HCT116 (cell line): ENCODE data around the gene EIF2B2. TPM values are rescaled to one million over a fixed set of nuclear protein-coding genes. Genes with fewer than 3 reads are reported as not detected.

ENCODE experiments used
- ATAC-seq: fragments of 200-7000 bp; cut with Tn5 transposase; 2 replicates; pipeline ENCODE4 v1.9.1; 2020; ENCODE audit warnings: mild to moderate bottlenecking, moderate library complexity
- BruUV-seq: library from RNA; stranded (reverse); fragments of 400-500 nt; replicated peaks from 2 replicates; lab custom pipeline; 2021; lab: Mats Ljungman, UMichigan
- CTCF ChIA-PET: fragments of 300-600 bp; sonication (Branson Sonifier 250); formaldehyde crosslinking; loops from one replicate; lab custom pipeline; 2021; ENCODE audit warnings: antibody characterized with exemption; lab: Charles Lee
- POLR2A ChIA-PET: fragments of 300-600, 350-600 bp; sonication (Branson Sonifier 250); formaldehyde crosslinking; loops from one replicate; lab custom pipeline; 2021; ENCODE audit warnings: antibody characterized with exemption; lab: Charles Lee
- RAD21 ChIA-PET, 2 experiments: fragments of 300-600 bp; sonication (Branson Sonifier 250); formaldehyde crosslinking; loops; one replicate each; lab custom pipeline; 2023; ENCODE audit warnings: low total read pairs in 2 of 2; ENCODE audit not compliant: uncharacterized antibody in 2 of 2, unreplicated experiment in 2 of 2, low non-redundant PET in 1 of 2; lab: Charles Lee
- DNase-seq: peaks from one replicate; pipeline ENCODE4 v3.0.0-alpha.2; 2010; ENCODE audit warnings: low read depth, low spot score
- H2AFZ ChIP-seq: fragments of 200-600 bp; shearing (Covaris generic), sonication (generic); 2 replicates; pipeline ENCODE4 v1.6.1; 2017; ENCODE audit warnings: low read depth, mixed run types, mixed read lengths, antibody characterized with exemption, low read length; ENCODE audit not compliant: poor library complexity, severe bottlenecking
- H3K27ac ChIP-seq: 2 replicates; pipeline ENCODE4 v1.5.1; 2012; ENCODE audit warnings: low read depth, low read length
- H3K27me3 ChIP-seq: fragments of 200-600 bp; sonication (generic); 2 replicates; pipeline ENCODE4 v1.6.1; 2016; ENCODE audit warnings: mixed run types, low read length, mixed read lengths; ENCODE audit not compliant: insufficient read depth
- H3K36me3 ChIP-seq, 2 experiments: fragments of 200-500 bp in 1 of 2; fragments of 200-600 bp in 1 of 2; sonication (Bioruptor generic) in 1 of 2; sonication (generic) in 1 of 2; 2 replicates each; pipeline versions ENCODE4 v1.5.1 to v1.6.1; 2014 to 2016; ENCODE audit warnings: low read length in 2 of 2, inconsistent platforms in 1 of 2, mixed read lengths in 1 of 2, mixed run types in 1 of 2; ENCODE audit not compliant: insufficient read depth in 2 of 2, control insufficient read depth in 1 of 2
- H3K4me1 ChIP-seq, 2 experiments: fragments of 200-600 bp in 1 of 2; sonication (generic) in 1 of 2; 2 replicates each; pipeline versions ENCODE4 v1.5.1 to v1.6.1; 2012 to 2017; ENCODE audit warnings: low read length in 2 of 2, inconsistent platforms in 1 of 2, mild to moderate bottlenecking in 1 of 2, mixed read lengths in 1 of 2, mixed run types in 1 of 2, moderate library complexity in 1 of 2; ENCODE audit not compliant: insufficient read depth in 2 of 2, control insufficient read depth in 1 of 2
- H3K4me2 ChIP-seq: fragments of 200-600 bp; sonication (generic); 2 replicates; pipeline ENCODE4 v1.6.1; 2017; ENCODE audit warnings: mixed run types, low read length, mixed read lengths
- H3K4me3 ChIP-seq, 2 experiments: fragments of 200-600 bp in 1 of 2; sonication (generic) in 1 of 2; replicated peaks in 1 of 2; 2 replicates each; pipeline ENCODE4 v1.5.1; 2011 to 2016; ENCODE audit warnings: low read length in 2 of 2, control low read depth in 1 of 2, low read depth in 1 of 2, mild to moderate bottlenecking in 1 of 2, mixed read lengths in 1 of 2, mixed run types in 1 of 2
- H3K79me2 ChIP-seq: fragments of 200-600 bp; sonication (generic); 2 replicates; pipeline ENCODE4 v1.6.1; 2017; ENCODE audit warnings: mild to moderate bottlenecking, mixed run types, low read length, moderate library complexity, mixed read lengths; ENCODE audit not compliant: insufficient read depth
- H3K9ac ChIP-seq: fragments of 200-600 bp; sonication (generic); 2 replicates; pipeline ENCODE4 v1.6.1; 2016; ENCODE audit warnings: low read length, mixed read lengths
- H3K9me2 ChIP-seq: fragments of 200-600 bp; sonication (generic), shearing (Covaris generic); 2 replicates; pipeline ENCODE4 v1.6.1; 2017; ENCODE audit warnings: mixed run types, mild to moderate bottlenecking, moderate library complexity; ENCODE audit not compliant: insufficient read depth
- H3K9me3 ChIP-seq, 2 experiments: fragments of 200-500 bp in 1 of 2; fragments of 200-600 bp in 1 of 2; sonication (Bioruptor generic) in 1 of 2; sonication (generic) in 1 of 2; 2 replicates each; pipeline ENCODE4 v1.6.1; 2014 to 2017; ENCODE audit warnings: low read length in 2 of 2, mixed read lengths in 2 of 2, inconsistent platforms in 1 of 2, low read depth in 1 of 2, mild to moderate bottlenecking in 1 of 2, mixed run types in 1 of 2, moderate library complexity in 1 of 2; ENCODE audit not compliant: control insufficient read depth in 1 of 2, insufficient read depth in 1 of 2
- H4K20me1 ChIP-seq: fragments of 200-600 bp; sonication (generic), shearing (Covaris generic); 2 replicates; pipeline ENCODE4 v1.6.1; 2017; ENCODE audit warnings: mixed run types, mild to moderate bottlenecking, moderate library complexity; ENCODE audit not compliant: insufficient read depth
- FOSL1 ChIP-seq: IDR thresholded peaks from 2 replicates; pipeline ENCODE4 v1.6.1; 2012; ENCODE audit warnings: low read depth
- MAX ChIP-seq: IDR thresholded peaks from 2 replicates; pipeline ENCODE4 v1.6.1; 2012
- SIN3A ChIP-seq: IDR thresholded peaks from 2 replicates; pipeline ENCODE4 v1.6.1; 2012; ENCODE audit warnings: low read depth
- SRF ChIP-seq: IDR thresholded peaks from 2 replicates; pipeline ENCODE4 v1.6.1; 2012; ENCODE audit warnings: low read depth
- TCF7L2 ChIP-seq: IDR thresholded peaks from 2 replicates; pipeline ENCODE4 v1.7.0; 2011; ENCODE audit warnings: borderline replicate concordance, inconsistent platforms; ENCODE audit not compliant: insufficient read depth, insufficient read length; ENCODE audit errors: extremely low read depth
- intact Hi-C: fragments of 100-400 bp; cut with micrococcal nuclease; formaldehyde crosslinking; loops from 2 replicates; pipeline ENCODE4 v1.10.0; 2022
- total RNA-seq: library from RNA; stranded (reverse); gene quantifications from one replicate; pipeline ENCODE4 v1.2.1, GENCODE V29; 2021; ENCODE audit not compliant: unreplicated experiment
- TF ChIP-seq, protein P1 (sequence below): IDR thresholded peaks from 2 replicates; pipeline ENCODE4 v1.6.1; 2012; ENCODE audit warnings: low read depth

The EIF2B2 gene
- total RNA-seq, 1 experiment from 2014 or later: 54.8 TPM

DNA sequence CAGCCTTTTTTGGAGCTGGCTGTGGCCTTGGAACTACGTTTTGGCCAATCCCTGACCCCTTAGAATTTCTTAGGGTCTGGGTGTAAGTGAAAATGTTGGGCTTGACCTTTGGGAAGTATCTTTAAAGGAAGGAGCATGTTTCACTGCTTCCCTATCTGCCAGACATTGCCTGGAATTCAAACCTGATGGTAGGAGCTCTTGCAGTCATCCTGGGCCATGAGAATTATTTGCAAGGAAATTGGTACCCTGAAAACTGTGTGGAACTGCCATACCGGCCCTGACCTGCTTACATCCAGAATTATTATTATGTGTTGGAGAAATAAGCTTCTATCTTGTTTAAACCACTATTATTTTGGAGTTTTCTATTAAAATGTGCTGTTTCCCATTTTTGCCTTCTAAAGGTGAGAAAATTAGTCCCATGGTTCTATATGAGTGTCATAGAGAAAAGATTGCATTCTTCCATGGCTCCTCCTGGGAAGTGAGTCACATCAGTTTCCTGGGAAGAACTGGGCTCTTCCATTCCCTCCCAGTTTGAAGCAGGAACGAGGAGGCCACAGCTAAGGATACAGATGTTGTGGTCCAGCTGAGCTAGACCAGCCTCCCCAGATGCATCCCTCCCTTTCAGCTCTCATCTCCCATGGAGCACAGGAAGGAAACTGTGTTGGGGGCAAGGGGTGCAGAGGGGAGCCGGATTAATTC lies 37.8 kb upstream of the EIF2B2 start:
- ATAC-seq (no peak), DNase-seq (no peak)
- CTCF ChIA-PET: interaction anchor here (1.1 to 1.4 kb wide), 3 partner anchors 19 to 104 kb away, joined by 4 to 5 read pairs (median 4); no protein-coding TSS in a partner anchor
- H3K9ac ChIP-seq: no peak overlapping the region
- no peaks in the 10 kb centered on the region for H3K36me3 ChIP-seq
- H3K27ac ChIP-seq: no peak overlapping the region
- RAD21 ChIA-PET: no interaction called here
- TF ChIP-seq SIN3A (no peak), SRF (no peak), FOSL1 (no peak), MAX (no peak), TCF7L2 (no peak)
- TF ChIP-seq, protein P1, sequence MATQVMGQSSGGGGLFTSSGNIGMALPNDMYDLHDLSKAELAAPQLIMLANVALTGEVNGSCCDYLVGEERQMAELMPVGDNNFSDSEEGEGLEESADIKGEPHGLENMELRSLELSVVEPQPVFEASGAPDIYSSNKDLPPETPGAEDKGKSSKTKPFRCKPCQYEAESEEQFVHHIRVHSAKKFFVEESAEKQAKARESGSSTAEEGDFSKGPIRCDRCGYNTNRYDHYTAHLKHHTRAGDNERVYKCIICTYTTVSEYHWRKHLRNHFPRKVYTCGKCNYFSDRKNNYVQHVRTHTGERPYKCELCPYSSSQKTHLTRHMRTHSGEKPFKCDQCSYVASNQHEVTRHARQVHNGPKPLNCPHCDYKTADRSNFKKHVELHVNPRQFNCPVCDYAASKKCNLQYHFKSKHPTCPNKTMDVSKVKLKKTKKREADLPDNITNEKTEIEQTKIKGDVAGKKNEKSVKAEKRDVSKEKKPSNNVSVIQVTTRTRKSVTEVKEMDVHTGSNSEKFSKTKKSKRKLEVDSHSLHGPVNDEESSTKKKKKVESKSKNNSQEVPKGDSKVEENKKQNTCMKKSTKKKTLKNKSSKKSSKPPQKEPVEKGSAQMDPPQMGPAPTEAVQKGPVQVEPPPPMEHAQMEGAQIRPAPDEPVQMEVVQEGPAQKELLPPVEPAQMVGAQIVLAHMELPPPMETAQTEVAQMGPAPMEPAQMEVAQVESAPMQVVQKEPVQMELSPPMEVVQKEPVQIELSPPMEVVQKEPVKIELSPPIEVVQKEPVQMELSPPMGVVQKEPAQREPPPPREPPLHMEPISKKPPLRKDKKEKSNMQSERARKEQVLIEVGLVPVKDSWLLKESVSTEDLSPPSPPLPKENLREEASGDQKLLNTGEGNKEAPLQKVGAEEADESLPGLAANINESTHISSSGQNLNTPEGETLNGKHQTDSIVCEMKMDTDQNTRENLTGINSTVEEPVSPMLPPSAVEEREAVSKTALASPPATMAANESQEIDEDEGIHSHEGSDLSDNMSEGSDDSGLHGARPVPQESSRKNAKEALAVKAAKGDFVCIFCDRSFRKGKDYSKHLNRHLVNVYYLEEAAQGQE: no peak
- no peaks in the 10 kb centered on the region for H4K20me1 ChIP-seq
- no peak overlapping the region for H2AFZ ChIP-seq
- no peak overlapping the region for H3K4me3 ChIP-seq
- no peaks in the 10 kb centered on the region for H3K27me3 ChIP-seq
- no peaks in the 10 kb centered on the region for H3K4me1 ChIP-seq
- intact Hi-C loops: no loop called here
- H3K9me2 ChIP-seq: no peaks in the 10 kb centered on the region
- POLR2A ChIA-PET: interaction anchor here (1.7 kb wide), 1 partner anchor 10 kb away, joined by 8 read pairs; the partner anchor contains the start of gene PGF
- no peaks in the 10 kb centered on the region for H3K79me2 ChIP-seq
- BruUV-seq: no TSS peak
- H3K4me2 ChIP-seq: no peak overlapping the region
- H3K9me3 ChIP-seq: no peaks in the 10 kb centered on the region
